NCI-H524 (cell line): ENCODE results near the gene RABL2B.

ENCODE experiments used
- DNase-seq, 2 experiments: peaks; one replicate each; lab custom pipeline; 2025; lab: John Stamatoyannopoulos, UW

Gene RABL2B

DNA sequence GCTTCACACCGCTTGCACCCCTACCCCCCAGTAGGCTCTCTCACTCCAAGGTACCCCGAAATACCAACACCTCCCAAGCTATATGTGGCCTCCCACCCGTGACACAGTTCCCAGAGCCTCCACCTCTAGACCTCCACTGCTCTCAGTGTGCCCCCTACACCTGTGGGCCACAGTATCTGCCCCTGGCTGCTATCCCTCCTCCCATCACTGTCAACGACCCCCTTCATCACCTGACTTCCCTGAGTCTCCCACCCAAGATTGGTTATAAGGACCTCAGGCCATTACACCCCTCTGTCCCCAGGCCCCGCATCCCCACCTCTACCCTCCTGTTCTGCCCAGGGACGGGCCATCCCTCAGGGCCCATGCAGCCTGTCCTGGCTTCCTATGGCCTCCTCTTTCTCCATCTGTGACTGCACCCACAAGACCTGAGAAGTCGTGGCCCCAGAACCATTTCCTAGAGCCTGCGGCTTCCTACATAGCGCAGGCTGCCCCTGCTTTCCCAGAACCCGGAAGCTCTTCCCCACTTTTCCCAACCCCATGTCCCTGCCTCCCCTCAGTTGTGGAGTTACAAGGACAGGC lies 44.7 kb downstream of the RABL2B start:
- DNase-seq = no peak

DNA sequence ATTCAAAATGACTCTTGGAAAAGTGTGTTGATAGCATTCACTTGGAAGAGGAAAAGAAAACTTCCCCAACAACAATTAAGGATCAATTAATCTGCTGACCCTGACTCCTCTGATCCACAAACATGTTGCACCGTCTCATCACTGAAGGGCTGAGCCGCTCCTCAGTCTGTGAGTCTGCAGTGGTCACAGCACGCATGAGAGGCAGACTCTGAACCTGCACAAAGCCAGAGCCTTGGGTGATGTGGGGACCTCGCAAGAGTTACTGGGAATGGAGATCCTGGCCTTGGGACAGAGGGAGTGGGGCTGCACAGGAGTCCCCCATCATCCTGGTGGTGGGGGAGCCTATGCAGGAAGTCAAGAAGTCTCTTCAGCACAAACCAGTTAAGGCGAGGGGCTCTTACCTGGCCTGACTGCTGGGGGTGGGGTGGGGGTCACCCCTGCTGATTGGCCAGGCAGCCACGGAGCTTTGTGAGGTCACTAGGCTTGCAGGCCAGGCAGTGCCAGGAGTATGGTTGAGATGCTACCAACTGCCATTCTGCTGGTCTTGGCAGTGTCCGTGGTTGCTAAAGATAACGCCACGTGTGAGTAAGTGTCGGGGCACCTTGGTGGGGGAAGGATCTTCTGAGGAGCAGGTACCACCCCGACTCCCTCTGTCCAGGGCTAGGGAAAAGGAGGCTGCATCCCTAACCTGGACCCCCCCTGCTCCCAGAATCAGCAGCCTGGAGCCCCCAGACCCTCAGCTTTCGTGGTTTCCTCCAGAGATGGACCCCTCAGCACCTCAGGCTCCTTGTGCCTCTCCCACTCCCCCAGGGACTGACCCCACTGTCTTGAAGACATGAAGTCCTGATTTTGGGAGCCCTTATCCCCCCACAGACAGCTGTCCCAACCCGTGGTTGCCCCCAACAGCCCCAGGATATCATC lies 45.4 kb downstream of the RABL2B start, which contains the start of gene ACR:
Gene ACR, plus strand, starts transcription at position 477 of the 921 bp plus-strand sequence. Its CDS starts 32 bp downstream, at position 509.
- no peak for DNase-seq

DNA sequence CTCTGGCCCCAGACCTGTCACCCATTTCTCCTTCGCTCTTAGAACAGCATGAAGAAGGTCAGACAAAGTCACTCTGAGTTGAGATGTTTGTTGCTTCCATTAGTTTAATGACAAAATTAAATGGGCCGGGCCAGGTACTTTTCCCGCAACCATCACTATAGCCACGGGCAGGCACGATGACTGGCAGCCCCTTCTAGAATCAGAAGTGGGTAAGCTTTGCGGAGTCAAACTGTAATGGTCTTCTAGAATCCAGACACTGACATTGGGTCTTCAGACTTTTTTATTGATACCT lies 47.8 kb downstream of the RABL2B start:
- no peak for DNase-seq

DNA sequence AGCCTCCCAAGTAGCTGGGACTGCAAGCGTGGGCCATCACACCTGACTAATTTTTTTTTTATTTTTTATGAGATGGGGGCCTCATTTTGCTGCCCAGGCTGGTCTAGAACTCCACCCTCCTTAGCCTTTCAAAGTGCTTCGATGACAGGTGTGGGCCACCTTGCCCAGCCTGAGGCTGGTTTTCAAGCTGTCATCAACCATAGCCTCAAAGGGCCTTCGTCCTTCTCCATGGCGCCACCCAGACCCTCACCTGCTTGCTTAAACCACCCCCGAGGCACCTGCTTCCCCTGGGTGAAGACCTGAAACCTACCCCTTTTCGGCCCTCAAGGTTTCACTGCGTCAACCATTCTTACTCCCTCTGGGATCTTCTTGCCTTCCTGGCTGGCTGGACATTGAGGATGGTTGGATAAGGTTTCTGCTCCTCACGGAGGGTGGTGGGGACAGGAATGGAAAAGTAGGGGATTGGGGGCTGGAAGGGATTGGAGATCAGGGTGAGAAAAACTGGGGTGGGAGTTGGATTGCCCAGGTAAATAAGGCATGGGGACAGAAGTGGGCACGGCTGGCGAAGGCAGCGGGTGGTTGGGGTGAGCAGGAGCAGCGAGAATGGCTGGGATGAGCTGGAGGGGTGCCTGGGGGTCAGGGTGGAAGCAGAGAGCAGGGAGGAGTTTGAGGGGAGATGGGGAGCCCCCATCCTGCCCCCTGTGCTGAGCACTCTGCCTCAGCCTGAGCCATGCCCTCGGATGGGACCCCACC lies 48.3 kb downstream of the RABL2B start:
- no peak for DNase-seq

DNA sequence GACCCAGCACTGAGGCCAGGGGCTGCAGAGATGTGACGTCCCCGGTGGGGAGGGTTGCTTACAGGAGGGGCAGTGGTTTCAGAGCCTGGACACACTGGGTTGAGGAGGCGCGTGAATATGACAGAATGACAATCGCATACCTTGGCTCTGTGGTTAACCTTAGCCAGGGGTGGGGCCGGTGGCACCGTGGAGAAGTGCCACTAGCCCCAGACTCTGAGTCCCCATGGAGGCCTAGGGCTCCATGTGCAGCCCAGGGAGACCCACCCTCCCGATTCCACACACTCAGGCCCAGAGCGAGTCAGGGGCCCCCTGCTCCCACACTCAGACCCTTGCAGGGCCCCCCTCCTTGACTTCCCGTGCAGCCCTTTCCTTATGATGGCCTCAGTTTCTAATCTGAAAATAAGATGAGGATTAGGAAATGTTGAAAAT lies 49.1 kb downstream of the RABL2B start:
- no peak for DNase-seq

DNA sequence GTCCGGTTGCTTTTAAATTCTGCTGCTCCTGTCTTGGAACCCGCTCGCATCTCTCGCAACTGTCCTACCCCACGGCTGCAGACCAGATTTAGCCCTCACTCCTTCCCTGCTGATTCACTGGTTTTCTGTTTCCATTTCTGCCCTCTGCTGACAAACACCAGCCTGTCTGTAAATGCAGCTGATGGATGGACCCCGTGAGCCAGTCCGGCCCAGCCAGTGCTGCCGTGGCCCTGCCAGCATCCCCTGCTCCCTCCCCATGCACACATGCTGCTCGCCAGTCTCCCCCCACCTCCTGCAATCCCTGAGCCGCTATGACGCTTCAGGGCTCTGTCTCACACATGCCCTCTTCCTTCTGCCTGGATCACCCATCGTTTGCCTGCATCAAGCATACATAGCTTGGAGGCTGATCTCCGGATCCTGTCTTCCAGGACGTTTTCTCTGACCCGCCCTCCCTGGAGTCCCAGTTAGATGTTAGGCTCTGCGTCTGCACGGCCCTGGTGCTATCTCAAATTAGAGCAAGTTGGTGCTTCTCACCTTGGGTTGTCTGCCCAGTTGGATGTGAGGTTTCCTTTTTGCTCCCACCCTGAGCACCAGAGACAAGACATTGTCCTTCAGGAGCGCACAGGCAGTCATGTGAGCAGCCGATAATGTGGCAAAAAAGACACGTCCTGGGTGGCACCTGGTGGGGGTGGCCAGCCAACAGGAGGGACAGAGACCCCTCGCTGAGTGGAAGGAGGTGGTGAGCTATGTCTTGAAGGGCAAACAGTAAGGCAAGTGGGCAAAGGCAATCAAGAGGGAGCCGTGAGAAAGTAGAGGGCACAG lies 49.7 kb downstream of the RABL2B start:
- no peak for DNase-seq

DNA sequence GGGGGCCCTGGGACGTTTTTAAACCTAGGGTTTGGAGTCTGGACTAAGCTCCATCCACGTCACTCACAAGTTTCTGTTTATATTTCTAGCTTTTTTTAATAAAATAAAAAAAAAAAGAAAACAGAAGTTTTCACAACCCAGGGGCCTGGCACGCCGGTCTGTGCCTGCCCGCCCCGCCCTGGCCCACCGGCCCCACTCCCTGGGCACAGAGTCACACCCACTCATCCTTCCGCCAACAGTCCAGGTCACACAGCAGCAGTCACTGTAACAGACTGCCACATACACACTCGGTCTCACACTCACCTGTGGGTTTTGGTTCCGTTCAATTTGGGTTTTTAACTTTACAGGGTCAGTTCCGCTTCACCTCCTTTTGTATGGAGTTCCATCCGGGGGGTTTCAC lies 50.8 kb downstream of the RABL2B start:
- no peak for DNase-seq

DNA sequence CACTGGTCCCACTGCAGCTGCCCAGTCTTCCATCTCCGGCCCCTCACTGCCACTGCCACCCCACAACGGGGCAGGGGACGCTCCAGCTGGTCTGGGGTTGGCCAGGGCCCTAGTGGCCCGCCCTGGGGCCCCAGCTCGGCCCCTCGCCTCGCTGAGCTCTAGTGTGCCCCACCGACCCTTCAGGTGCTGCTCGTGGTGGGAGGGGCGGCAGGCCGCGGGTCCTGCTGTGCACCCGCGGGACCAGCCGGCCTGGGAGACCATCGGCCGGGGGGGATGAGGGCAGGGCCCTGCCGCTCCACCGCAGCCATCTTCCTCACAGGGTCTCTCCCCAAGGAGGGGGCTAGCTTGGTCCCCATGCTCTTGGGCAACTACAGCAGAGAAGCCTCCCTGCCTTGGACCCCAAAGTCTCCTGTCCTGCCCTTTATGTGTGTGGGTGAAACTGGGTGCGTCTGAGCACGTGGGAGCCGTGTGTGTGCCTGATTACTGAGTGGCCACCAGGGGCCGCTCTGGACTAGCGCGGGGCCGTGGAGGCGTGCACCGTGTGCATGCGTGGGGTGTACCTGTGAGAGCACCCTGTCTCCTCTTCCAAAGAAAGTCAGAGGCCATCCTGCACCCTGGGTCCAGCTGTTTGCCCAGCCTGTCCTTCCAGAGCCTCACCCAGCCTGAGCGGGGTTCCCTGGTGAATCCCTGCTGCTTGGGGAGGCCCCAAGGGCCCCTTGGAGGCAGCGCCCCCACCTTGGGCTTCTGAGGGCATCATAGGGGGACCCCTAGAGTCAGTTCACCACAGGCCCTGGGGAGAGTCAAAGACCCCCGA lies 51.4 kb downstream of the RABL2B start:
- DNase-seq = peak in 1 of 2 experiments; percentile 54

DNA sequence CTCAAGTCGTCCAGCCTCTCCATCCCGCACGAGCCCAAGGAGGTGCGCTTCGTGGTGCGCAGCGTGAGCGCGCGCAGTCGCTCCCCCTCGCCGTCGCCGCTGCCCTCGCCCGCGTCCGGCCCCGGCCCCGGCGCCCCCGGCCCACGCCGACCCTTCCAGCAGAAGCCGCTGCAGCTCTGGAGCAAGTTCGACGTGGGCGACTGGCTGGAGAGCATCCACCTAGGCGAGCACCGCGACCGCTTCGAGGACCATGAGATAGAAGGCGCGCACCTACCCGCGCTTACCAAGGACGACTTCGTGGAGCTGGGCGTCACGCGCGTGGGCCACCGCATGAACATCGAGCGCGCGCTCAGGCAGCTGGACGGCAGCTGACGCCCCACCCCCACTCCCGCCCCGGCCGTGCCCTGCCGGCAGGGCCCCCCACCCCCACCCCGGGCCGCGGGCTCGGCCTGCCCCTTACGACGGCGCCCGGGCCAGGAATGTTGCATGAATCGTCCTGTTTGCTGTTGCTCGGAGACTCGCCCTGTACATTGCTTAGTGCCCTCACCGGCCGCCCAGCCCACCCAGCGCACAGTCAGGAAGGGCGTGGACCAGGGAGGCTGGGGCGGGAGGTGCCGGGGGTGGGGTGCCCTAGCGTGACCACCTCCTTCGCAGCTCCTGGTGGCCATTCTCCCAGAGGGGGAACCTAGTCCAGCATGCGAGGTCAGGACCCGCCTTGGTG lies 52.3 kb downstream of the RABL2B start:
- no peak for DNase-seq

DNA sequence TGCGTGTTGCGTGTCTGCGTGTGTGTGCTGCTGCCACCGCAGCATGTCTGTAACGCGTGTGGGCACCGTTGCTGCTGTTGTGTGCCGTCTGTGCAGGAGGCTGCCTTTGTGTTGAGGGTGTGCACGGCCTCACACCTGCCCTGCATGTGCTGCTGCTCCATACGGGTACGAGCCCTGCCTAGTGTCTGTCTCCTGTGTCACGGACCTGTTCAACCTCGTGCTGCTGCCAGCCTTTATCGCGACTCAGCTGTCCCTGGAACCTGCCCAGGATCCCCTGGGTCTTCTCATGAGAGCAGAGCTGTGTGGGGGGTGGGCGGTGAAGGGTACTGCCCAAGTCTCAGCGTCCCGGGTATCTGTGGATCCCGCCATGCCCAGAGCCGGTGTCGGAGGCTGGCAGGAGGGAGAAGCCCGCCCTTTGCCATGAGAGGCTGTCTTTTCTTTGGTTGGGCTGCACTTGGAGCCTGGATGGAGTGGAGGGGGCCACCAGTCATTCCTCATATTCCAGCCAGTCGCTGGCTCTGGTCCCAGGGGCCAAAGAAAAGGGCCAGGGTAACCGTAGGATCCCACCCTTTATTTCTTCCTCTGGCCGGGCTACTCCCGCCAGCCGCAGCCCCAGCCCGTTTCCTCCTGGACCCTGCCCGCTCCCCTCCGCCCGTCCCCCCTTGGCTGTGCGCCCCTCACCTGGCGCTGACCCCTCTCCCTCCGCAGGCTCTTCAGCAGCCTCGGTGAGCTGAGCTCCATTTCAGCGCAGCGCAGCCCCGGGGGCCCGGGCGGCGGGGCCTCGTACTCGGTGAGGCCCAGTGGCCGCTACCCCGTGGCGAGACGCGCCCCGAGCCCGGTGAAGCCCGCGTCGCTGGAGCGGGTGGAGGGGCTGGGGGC lies 53.2 kb downstream of the RABL2B start:
- no peak for DNase-seq

DNA sequence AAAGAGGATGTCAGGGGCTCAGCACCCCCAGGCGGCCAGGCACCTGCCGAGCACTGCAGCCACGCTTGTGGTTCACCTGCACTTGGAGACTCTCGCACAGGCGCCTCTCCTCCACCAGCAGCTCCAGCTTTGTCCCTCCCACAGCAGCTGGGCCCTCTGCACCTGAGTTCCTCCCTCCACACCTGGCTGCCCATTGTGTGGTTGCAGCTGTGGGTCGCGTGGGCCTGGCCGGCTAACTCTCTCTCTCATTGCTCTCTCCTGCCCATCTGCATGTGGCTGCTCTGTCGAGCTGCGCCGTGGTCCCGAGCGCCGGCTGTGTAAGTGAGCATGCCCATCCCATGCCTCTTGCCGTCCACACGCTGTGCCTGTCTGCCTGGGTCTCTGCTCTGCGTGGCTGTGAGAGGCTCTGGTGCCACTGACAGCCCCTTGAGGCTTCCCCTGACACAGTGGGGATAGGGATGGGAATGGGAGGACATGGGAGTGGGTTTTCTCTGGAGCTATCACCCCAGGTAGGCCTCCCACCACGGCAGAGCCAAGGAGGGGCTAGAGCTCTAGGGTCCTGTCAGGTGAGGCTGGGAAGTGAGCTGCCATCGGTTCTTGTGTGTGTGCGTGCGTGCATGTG lies 53.9 kb downstream of the RABL2B start:
- no peak for DNase-seq

DNA sequence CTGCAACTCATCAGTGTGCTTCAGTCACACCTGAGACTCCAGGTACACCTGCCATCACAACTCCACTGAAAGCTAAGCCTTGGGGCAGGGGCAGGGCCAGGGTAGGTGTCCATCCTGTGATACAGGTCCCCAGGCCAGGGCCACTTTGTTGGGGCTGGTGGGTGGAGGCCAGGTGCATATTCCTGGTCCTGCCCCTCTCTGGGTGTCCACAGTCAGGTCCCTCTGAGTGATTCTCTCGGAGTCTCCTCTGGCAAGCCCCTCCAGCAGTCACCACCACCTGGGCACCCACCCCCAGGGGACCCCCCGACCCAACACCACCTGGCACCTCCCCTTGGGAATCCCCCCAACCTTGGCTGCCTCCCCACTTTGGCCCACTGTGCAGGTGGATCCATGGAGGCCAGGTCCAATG lies 54.9 kb downstream of the RABL2B start:
- DNase-seq = no peak

DNA sequence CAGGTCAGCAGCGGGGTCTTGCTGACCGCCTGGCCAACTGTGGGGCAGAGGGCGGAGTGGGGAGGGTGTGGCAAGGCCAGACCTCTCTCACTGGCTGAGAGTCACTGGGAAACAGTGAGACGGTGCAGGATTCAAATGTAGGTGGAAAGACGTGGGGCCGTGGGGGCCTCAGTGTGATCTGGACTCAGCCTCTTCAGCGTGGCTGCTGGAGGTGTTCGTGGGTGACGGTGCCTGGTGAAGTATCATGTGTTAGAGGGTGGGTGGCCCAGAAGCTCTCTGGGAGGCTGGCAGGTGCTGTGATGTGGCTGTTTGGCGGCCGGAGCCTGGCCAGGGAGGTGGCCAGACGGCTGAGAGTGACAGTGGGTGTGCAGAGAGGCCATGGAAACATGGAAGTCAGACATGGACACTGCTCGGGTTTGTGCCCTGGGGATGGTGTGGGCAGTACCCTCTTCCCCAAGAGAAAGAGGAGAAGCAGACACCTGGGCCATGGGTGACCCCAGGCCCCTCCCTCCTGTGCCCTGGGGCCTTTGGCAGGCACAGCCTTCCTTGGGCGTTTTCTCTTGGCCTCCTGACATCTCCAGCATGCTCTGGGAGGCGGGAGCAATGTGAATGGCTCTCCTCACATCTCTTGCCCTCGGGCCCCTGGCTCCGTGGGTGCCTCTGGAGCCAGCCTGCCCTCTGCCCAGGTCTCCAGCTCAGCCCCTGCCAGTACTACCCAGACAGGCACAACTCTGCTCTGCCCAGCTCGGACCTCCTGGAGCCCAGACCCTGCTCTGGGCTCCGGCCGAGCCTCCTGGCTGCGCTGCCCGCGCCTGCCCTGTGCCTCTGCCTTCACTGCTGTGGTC lies 55.5 kb downstream of the RABL2B start:
- no peak for DNase-seq

DNA sequence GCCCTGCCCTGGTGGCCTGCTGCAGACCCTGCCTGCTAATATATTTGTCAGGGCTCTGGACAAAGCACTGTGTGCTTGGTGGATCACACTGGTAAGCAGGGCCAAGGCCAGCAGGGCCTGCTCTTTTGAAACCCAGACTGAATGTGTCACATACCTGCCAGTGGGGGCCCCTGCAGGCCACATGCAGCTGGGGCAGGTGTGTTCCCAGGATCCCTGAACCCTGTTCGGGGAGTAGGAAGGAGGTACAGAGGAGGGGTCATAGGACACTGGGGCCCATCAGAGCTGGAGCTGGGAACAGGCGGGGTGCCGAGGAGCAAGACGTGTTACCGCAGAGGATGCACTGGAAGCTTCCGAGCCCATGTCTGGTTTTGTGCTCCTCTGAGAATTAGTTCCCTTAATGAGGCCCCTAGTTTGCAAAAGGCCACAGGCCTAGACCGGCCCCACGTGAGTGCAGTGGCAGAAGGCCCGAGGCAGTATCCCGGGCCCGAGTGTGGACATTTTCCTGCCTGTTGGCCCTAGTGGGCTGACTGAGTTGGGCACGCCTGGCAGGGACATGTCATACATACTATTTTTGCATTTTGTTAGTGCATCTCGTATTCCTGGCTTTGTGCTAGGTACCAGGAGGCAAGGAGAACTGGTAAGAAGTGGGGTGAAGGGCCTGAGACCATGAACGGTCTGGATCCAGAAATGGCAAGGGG lies 56.6 kb downstream of the RABL2B start:
- DNase-seq = no peak

DNA sequence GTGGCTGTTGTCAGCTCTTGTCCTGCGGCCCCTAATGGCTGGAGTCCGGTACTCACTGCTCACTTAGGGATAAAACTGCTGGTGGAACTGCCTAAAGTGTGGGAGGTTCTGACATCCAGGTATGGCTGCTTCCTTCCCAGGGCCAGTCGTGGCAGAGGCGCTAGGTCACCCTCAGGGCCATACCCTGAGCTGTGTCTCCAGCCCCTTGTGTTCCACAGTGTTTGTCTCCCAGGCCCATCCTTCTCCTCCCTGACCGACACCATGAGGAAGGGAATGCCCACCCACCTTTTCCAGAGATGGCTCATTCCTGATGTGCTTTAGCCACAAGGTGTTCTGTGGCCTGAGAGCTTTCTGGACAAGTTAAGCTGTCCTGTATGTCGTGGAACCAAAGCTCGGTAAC lies 57.8 kb downstream of the RABL2B start:
- DNase-seq = no peak

DNA sequence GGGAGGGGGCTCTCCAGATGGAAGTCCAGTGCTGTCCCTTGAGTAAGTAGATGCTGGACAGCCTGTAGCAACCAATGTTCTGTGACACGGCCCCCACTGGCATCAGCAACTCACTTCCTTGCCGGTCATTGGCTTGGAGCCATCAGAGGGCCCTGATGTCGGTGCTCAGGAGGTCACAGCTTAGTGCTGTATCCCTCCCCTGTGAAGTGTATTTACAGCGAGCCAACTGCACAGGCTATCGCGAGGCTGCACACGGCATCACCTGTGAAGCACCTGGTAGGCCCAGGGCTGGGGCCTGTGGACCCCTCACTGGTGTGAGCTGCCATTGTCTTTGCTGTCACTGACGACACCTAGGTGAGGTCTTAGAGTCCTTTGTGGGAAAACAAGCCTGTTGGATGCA lies 58.8 kb downstream of the RABL2B start:
- DNase-seq = no peak

DNA sequence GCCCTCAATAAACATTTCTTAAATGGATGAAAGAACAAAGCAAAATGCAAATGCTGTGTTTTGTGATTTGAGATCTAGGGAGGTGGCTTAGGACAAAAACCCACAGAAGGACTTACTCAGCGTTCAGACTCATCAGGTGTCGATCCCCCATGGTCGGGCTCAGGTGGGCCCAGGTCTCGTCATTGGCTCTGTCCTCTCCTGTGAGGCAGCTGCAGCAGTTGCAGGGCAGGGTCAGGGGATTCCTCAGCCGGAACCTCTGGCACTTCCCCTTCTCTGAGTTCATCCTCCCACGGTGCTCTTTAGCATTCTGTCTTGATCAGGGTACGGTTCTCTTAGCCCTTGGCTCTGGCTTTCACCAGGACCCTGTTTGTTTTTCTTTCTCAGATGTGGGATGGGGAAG lies 59.4 kb downstream of the RABL2B start:
- DNase-seq = no peak
